ENCODE data around the gene MPPED1. TPM values are rescaled to one million over a fixed set of nuclear protein-coding genes. Genes with fewer than 3 reads are reported as not detected.

Gene MPPED1
- total RNA-seq, 3 donors from 2014 or later, result 0.17 TPM; not detected in 2

- Histone ChIP-seq H3K36me3 (ENCODE audit: low read depth) (no peaks in the 10 kb centered on the region), H3K4me3 (no peak overlapping the region), H3K9me3 (no peaks in the 10 kb centered on the region), H3K4me1 (ENCODE audit: low read depth) (no peaks in the 10 kb centered on the region)
- TF ChIP-seq CTCF (IDR thresholded peaks at IDR 0.05), result no peak
- DNase-seq (no peak), ATAC-seq (no peak)
- intact Hi-C loops (cut with DNase I, micrococcal nuclease), result no loop called here
These were observed 123.1 kb downstream of the MPPED1 start for GRCh38 chr22:43534916-43535315.

- ATAC-seq (no peak), DNase-seq (no peak)
- Histone ChIP-seq H3K9me3 (no peaks in the 10 kb centered on the region), H3K4me1 (ENCODE audit: low read depth) (no peaks in the 10 kb centered on the region), H3K4me3 (no peak overlapping the region), H3K36me3 (ENCODE audit: low read depth) (no peaks in the 10 kb centered on the region)
- intact Hi-C loops (cut with DNase I, micrococcal nuclease), result no loop called here
- TF ChIP-seq CTCF (IDR thresholded peaks at IDR 0.05), result no peak
These were observed 123.5 kb downstream of the MPPED1 start for GRCh38 chr22:43535336-43535735.

GRCh38 chr22:43535741-43536140 lies 123.9 kb downstream of the MPPED1 start:
- intact Hi-C loops (cut with DNase I, micrococcal nuclease), result no loop called here
- ATAC-seq, result no peak
- H3K4me3 ChIP-seq, result no peak overlapping the region
- H3K36me3 ChIP-seq (ENCODE audit: low read depth), result no peaks in the 10 kb centered on the region
- H3K4me1 ChIP-seq (ENCODE audit: low read depth), result no peaks in the 10 kb centered on the region
- no peaks in the 10 kb centered on the region for H3K9me3 ChIP-seq
- TF ChIP-seq CTCF (IDR thresholded peaks at IDR 0.05), result no peak
- DNase-seq, result no peak

- TF ChIP-seq CTCF (IDR thresholded peaks at IDR 0.05), result no peak
- Histone ChIP-seq H3K4me1 (ENCODE audit: low read depth) (no peaks in the 10 kb centered on the region), H3K36me3 (ENCODE audit: low read depth) (no peaks in the 10 kb centered on the region), H3K4me3 (no peak overlapping the region), H3K9me3 (no peaks in the 10 kb centered on the region)
- ATAC-seq, result no peak
- no peak for DNase-seq
- intact Hi-C loops (cut with DNase I, micrococcal nuclease), result no loop called here
These were observed 125.3 kb downstream of the MPPED1 start for GRCh38 chr22:43537019-43537585.

- Histone ChIP-seq H3K4me3 (no peak overlapping the region), H3K36me3 (ENCODE audit: low read depth) (no peaks in the 10 kb centered on the region), H3K4me1 (ENCODE audit: low read depth) (no peaks in the 10 kb centered on the region), H3K9me3 (no peaks in the 10 kb centered on the region)
- DNase-seq (no peak), ATAC-seq (no peak)
- no peak for TF ChIP-seq CTCF (IDR thresholded peaks at IDR 0.05)
- intact Hi-C loops (cut with DNase I, micrococcal nuclease), result no loop called here
These were observed 128.0 kb downstream of the MPPED1 start for GRCh38 chr22:43539572-43540528.
